Measurements from ENCODE around the gene EHD1. TPM values are rescaled to one million over a fixed set of nuclear protein-coding genes. Genes with fewer than 3 reads are reported as not detected.

Gene EHD1
- polyA plus RNA-seq, 2 donors: 16.1 to 28.7 TPM

- Histone ChIP-seq H3K27ac (ENCODE audit: low read depth in 2 of 2, low read length in 1 of 2) (no peak overlapping the region), H3K4me1 (ENCODE audit: control insufficient read depth in 2 of 2, insufficient read depth in 2 of 2, low read length in 1 of 2) (peaks cover 4% of the 10 kb centered on the region in 2 donors), H3K27me3 (ENCODE audit: control insufficient read depth in 1 of 2, insufficient read depth in 2 of 2, low read length in 2 of 2) (no peaks in the 10 kb centered on the region), H3K36me3 (ENCODE audit: control insufficient read depth in 2 of 2, insufficient read depth in 2 of 2, low read length in 1 of 2) (peaks cover 18 to 68% of the 10 kb centered on the region in 2 donors), H3K4me3 (ENCODE audit: low read depth in 1 of 2, low read length in 2 of 2) (no peak overlapping the region), H3K9me3 (ENCODE audit: control insufficient read depth in 2 of 2, insufficient read depth in 1 of 2, low read depth in 1 of 2, low read length in 1 of 2) (no peaks in the 10 kb centered on the region)
- WGBS, 2 donors: 88 to 90% methylated on average over 7 of the region's 7 CpGs
Observed at GRCh38 chr11:64911142-64911541, 32.7 kb upstream of the EHD1 start.

- H3K4me1 ChIP-seq (ENCODE audit: control insufficient read depth in 2 of 2, insufficient read depth in 2 of 2, low read length in 1 of 2): peaks cover 0 to 3% of the 10 kb centered on the region in 2 donors
- WGBS, 2 donors: 91 to 93% methylated on average over 22 to 27 of the region's 27 CpGs
- no peaks in the 10 kb centered on the region for H3K27me3 ChIP-seq (ENCODE audit: control insufficient read depth in 1 of 2, insufficient read depth in 2 of 2, low read length in 2 of 2)
- H3K27ac ChIP-seq (ENCODE audit: low read depth in 2 of 2, low read length in 1 of 2): no peak overlapping the region
- H3K36me3 ChIP-seq (ENCODE audit: control insufficient read depth in 2 of 2, insufficient read depth in 2 of 2, low read length in 1 of 2): peaks cover 21 to 74% of the 10 kb centered on the region in 2 donors
- no peaks in the 10 kb centered on the region for H3K9me3 ChIP-seq (ENCODE audit: control insufficient read depth in 2 of 2, insufficient read depth in 1 of 2, low read depth in 1 of 2, low read length in 1 of 2)
- no peak overlapping the region for H3K4me3 ChIP-seq (ENCODE audit: low read depth in 1 of 2, low read length in 2 of 2)
Observed at GRCh38 chr11:64910451-64911093, 32.2 kb upstream of the EHD1 start.

GRCh38 chr11:64909653-64910343 is 31.4 kb upstream of the EHD1 start:
- Histone ChIP-seq H3K27ac (ENCODE audit: low read depth in 2 of 2, low read length in 1 of 2) (no peak overlapping the region), H3K4me3 (ENCODE audit: low read depth in 1 of 2, low read length in 2 of 2) (no peak overlapping the region), H3K9me3 (ENCODE audit: control insufficient read depth in 2 of 2, insufficient read depth in 1 of 2, low read depth in 1 of 2, low read length in 1 of 2) (no peaks in the 10 kb centered on the region), H3K36me3 (ENCODE audit: control insufficient read depth in 2 of 2, insufficient read depth in 2 of 2, low read length in 1 of 2) (peaks cover 28 to 80% of the 10 kb centered on the region in 2 donors), H3K27me3 (ENCODE audit: control insufficient read depth in 1 of 2, insufficient read depth in 2 of 2, low read length in 2 of 2) (no peaks in the 10 kb centered on the region), H3K4me1 (ENCODE audit: control insufficient read depth in 2 of 2, insufficient read depth in 2 of 2, low read length in 1 of 2) (peaks cover 0 to 3% of the 10 kb centered on the region in 2 donors)
- 90 to 91% methylated on average over 38 to 39 of the region's 39 CpGs for WGBS, 2 donors

GRCh38 chr11:64908766-64909165 is 30.3 kb upstream of the EHD1 start:
- H3K9me3 ChIP-seq (ENCODE audit: control insufficient read depth in 2 of 2, insufficient read depth in 1 of 2, low read depth in 1 of 2, low read length in 1 of 2): no peaks in the 10 kb centered on the region
- no peak overlapping the region for H3K4me3 ChIP-seq (ENCODE audit: low read depth in 1 of 2, low read length in 2 of 2)
- WGBS, 2 donors: 90 to 92% methylated on average over 11 of the region's 11 CpGs
- no peak overlapping the region for H3K27ac ChIP-seq (ENCODE audit: low read depth in 2 of 2, low read length in 1 of 2)
- H3K27me3 ChIP-seq (ENCODE audit: control insufficient read depth in 1 of 2, insufficient read depth in 2 of 2, low read length in 2 of 2): no peaks in the 10 kb centered on the region
- peaks cover 28 to 75% of the 10 kb centered on the region in 2 donors for H3K36me3 ChIP-seq (ENCODE audit: control insufficient read depth in 2 of 2, insufficient read depth in 2 of 2, low read length in 1 of 2)
- peaks cover 0 to 3% of the 10 kb centered on the region in 2 donors for H3K4me1 ChIP-seq (ENCODE audit: control insufficient read depth in 2 of 2, insufficient read depth in 2 of 2, low read length in 1 of 2)

- Histone ChIP-seq H3K9me3 (ENCODE audit: control insufficient read depth in 2 of 2, insufficient read depth in 1 of 2, low read depth in 1 of 2, low read length in 1 of 2) (no peaks in the 10 kb centered on the region), H3K27ac (ENCODE audit: low read depth in 2 of 2, low read length in 1 of 2) (no peak overlapping the region), H3K27me3 (ENCODE audit: control insufficient read depth in 1 of 2, insufficient read depth in 2 of 2, low read length in 2 of 2) (no peaks in the 10 kb centered on the region), H3K36me3 (ENCODE audit: control insufficient read depth in 2 of 2, insufficient read depth in 2 of 2, low read length in 1 of 2) (peaks cover 32 to 76% of the 10 kb centered on the region in 2 donors), H3K4me1 (ENCODE audit: control insufficient read depth in 2 of 2, insufficient read depth in 2 of 2, low read length in 1 of 2) (peaks cover 0 to 3% of the 10 kb centered on the region in 2 donors), H3K4me3 (ENCODE audit: low read depth in 1 of 2, low read length in 2 of 2) (no peak overlapping the region)
- 95 to 99% methylated on average over 13 of the region's 13 CpGs for WGBS, 2 donors
Observed at GRCh38 chr11:64906314-64906635, 27.9 kb upstream of the EHD1 start.

DNA sequence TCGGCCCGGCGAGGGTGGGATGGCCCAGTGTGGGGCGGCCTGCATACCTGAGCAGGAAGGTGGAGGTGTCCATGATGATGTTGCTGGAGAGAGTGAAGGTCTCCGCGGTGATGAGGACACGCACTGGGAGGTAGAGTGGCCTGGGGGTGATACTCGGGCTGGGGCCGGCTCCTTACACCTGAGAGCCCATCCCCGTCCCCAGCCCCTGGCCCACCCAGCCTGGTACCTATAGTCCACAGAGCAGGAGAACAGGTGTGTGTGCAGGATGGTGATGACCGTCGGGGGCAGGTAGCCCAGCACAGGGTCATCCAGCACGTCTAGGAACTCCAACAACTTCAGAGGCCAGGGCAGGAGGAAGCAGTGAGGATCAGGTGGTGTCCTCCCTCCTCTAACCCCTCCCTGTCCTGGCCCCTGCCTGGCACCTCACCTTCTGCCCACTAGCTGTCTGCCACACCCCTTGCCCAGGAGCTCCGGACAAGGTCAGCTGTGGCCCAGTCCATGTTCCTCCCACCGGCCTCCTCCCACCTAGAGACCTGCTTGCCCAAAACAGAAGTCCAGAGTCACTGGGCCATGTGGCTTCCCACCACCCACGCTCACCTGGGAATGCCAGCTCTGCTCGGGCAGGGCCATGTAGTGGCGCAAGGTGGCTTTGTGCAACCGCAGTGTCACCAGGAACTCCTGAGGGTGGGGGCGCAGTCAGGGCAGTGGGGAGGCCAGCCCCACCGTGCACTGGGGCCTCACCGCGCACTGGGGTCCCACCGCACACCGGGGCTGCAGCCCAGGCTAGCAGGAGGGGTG is 27.3 kb upstream of the EHD1 start:
- 94 to 95% methylated on average over 24 to 25 of the region's 25 CpGs for WGBS, 2 donors
- Histone ChIP-seq H3K4me1 (ENCODE audit: control insufficient read depth in 2 of 2, insufficient read depth in 2 of 2, low read length in 1 of 2) (peaks cover 0 to 4% of the 10 kb centered on the region in 2 donors), H3K36me3 (ENCODE audit: control insufficient read depth in 2 of 2, insufficient read depth in 2 of 2, low read length in 1 of 2) (peaks cover 33 to 74% of the 10 kb centered on the region in 2 donors), H3K27ac (ENCODE audit: low read depth in 2 of 2, low read length in 1 of 2) (no peak overlapping the region), H3K27me3 (ENCODE audit: control insufficient read depth in 1 of 2, insufficient read depth in 2 of 2, low read length in 2 of 2) (no peaks in the 10 kb centered on the region), H3K9me3 (ENCODE audit: control insufficient read depth in 2 of 2, insufficient read depth in 1 of 2, low read depth in 1 of 2, low read length in 1 of 2) (no peaks in the 10 kb centered on the region), H3K4me3 (ENCODE audit: low read depth in 1 of 2, low read length in 2 of 2) (no peak overlapping the region)

DNA sequence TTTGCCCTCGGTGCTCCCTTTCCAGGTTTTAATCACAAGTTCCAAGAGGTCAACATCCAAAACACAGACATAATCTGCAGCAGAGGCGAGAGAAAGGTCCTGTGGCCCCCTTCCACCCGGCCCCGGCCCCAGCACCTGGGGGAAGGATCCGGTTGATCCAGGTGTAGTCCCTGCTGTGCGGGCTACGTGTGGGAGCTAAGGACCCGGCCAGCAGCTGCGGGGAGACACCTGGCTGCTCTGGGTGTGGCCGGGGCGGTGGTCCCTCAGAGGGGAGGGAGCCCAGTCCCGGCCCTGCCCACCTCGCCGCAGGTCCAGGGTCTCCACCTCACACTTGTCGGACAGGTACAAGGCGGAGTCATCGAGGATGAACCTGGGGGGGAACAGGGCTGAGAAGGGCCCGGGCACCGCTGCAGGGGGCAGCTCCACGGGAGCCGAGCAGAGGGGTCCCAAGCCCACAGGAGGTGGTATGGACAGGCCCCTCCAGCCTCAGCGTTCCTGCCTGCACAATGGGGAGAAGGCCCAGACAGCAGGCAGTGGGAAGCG is 24.9 kb upstream of the EHD1 start:
- Histone ChIP-seq H3K4me1 (ENCODE audit: control insufficient read depth in 2 of 2, insufficient read depth in 2 of 2, low read length in 1 of 2) (peaks cover 0 to 7% of the 10 kb centered on the region in 2 donors), H3K36me3 (ENCODE audit: control insufficient read depth in 2 of 2, insufficient read depth in 2 of 2, low read length in 1 of 2) (peaks cover 32 to 65% of the 10 kb centered on the region in 2 donors), H3K27ac (ENCODE audit: low read depth in 2 of 2, low read length in 1 of 2) (no peak overlapping the region), H3K9me3 (ENCODE audit: control insufficient read depth in 2 of 2, insufficient read depth in 1 of 2, low read depth in 1 of 2, low read length in 1 of 2) (no peaks in the 10 kb centered on the region), H3K4me3 (ENCODE audit: low read depth in 1 of 2, low read length in 2 of 2) (no peak overlapping the region), H3K27me3 (ENCODE audit: control insufficient read depth in 1 of 2, insufficient read depth in 2 of 2, low read length in 2 of 2) (no peaks in the 10 kb centered on the region)
- 92% methylated on average over 23 of the region's 23 CpGs for WGBS, 2 donors

DNA sequence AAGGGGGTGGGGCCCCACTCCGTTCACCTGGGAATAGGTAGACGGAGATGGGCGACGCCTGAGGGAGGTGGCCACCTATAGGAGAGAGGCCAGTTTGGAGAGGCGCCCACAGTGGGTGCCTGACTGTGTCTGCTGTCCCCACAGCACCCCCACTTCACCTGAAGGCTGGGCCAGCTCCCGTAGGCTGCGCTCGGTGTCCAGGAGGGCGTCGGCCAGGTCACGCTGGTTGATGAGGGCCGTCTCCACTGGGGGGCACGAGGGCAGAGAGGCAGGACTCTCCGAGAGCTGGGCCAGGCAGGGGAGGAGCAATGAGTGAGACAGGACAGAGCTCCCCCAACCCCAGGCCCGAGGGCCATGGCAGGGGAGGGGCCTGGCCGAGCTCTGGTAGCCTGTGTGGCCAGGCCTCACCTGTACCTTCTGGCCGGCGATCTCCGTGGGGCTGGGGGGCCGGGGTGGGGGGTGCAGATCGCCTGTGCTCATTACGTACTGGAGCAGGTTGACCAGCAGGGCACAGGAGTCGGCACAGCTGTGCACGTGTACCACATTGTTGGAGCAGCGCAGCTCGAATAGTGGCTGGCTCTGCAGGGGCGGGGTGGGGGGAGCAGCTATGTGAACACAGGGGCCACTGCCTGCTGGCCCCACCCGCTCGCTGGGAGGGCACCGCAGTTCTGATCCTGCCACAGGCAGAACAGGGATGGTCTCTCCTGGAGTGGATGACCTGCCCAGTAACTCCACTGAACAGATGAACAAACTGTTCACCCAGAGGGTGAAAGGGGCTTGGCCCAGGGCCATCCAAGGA is 23.9 kb upstream of the EHD1 start:
- Histone ChIP-seq H3K9me3 (ENCODE audit: control insufficient read depth in 2 of 2, insufficient read depth in 1 of 2, low read depth in 1 of 2, low read length in 1 of 2) (no peaks in the 10 kb centered on the region), H3K27ac (ENCODE audit: low read depth in 2 of 2, low read length in 1 of 2) (no peak overlapping the region), H3K27me3 (ENCODE audit: control insufficient read depth in 1 of 2, insufficient read depth in 2 of 2, low read length in 2 of 2) (no peaks in the 10 kb centered on the region), H3K36me3 (ENCODE audit: control insufficient read depth in 2 of 2, insufficient read depth in 2 of 2, low read length in 1 of 2) (peaks cover 33 to 70% of the 10 kb centered on the region in 2 donors), H3K4me3 (ENCODE audit: low read depth in 1 of 2, low read length in 2 of 2) (no peak overlapping the region), H3K4me1 (ENCODE audit: control insufficient read depth in 2 of 2, insufficient read depth in 2 of 2, low read length in 1 of 2) (peaks cover 0 to 7% of the 10 kb centered on the region in 2 donors)
- 88 to 90% methylated on average over 29 to 30 of the region's 30 CpGs for WGBS, 2 donors

DNA sequence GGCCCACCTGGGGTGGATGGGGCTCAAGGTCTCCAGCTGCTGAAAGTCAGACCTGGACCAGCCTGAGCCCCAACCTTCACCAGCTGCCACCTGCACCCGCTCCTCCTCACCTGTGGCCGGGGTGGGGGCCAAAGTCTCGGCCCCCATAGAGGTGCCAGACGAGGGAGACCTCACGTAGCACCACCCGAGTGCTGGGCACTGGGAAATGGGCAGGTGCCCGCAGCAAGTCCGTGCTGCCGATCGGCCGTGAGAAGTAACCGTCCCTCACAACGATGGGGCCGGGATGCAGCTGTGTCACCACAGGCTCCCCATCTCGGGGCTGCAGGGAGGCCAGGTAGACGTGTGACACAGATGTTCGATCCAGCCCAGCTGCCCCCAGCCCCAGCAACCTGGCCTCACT is 22.4 kb upstream of the EHD1 start:
- H3K9me3 ChIP-seq (ENCODE audit: control insufficient read depth in 2 of 2, insufficient read depth in 1 of 2, low read depth in 1 of 2, low read length in 1 of 2): no peaks in the 10 kb centered on the region
- no peak overlapping the region for H3K4me3 ChIP-seq (ENCODE audit: low read depth in 1 of 2, low read length in 2 of 2)
- H3K27ac ChIP-seq (ENCODE audit: low read depth in 2 of 2, low read length in 1 of 2): no peak overlapping the region
- 91 to 94% methylated on average over 17 of the region's 17 CpGs for WGBS, 2 donors
- H3K36me3 ChIP-seq (ENCODE audit: control insufficient read depth in 2 of 2, insufficient read depth in 2 of 2, low read length in 1 of 2): peaks cover 28 to 68% of the 10 kb centered on the region in 2 donors
- peaks cover 0 to 5% of the 10 kb centered on the region in 2 donors for H3K4me1 ChIP-seq (ENCODE audit: control insufficient read depth in 2 of 2, insufficient read depth in 2 of 2, low read length in 1 of 2)
- no peaks in the 10 kb centered on the region for H3K27me3 ChIP-seq (ENCODE audit: control insufficient read depth in 1 of 2, insufficient read depth in 2 of 2, low read length in 2 of 2)
